GM10266 (cell line): ENCODE measurements around the gene HSBP1.

ENCODE experiments used
- DNase-seq: peaks from one replicate; pipeline ENCODE4 v3.0.0; 2012; ENCODE audit errors: extremely low spot score
- CTCF ChIP-seq: IDR thresholded peaks from 2 replicates; pipeline ENCODE4 v1.5.1; 2012; ENCODE audit warnings: mild to moderate bottlenecking, low read depth; ENCODE audit not compliant: control insufficient read depth, insufficient read depth; ENCODE audit errors: missing control alignments

HSBP1 gene

GRCh38 chr16:83774066-83774465 lies 33.7 kb upstream of the HSBP1 start:
- no peak for TF ChIP-seq CTCF
- DNase-seq: no peak

GRCh38 chr16:83776944-83777343 lies 30.8 kb upstream of the HSBP1 start:
- TF ChIP-seq CTCF: no peak
- DNase-seq: no peak

- no peak for DNase-seq
- no peak for TF ChIP-seq CTCF
Measured at GRCh38 chr16:83779886-83780285, 27.9 kb upstream of the HSBP1 start.

- no peak for TF ChIP-seq CTCF
- no peak for DNase-seq
Measured at GRCh38 chr16:83785455-83785854, 22.3 kb upstream of the HSBP1 start.

- no peak for DNase-seq
- no peak for TF ChIP-seq CTCF
Measured at GRCh38 chr16:83789642-83790401, 18.0 kb upstream of the HSBP1 start.

- DNase-seq: no peak
- TF ChIP-seq CTCF: no peak
Measured at GRCh38 chr16:83791916-83792315, 15.9 kb upstream of the HSBP1 start.

GRCh38 chr16:83792391-83792790 lies 15.4 kb upstream of the HSBP1 start:
- TF ChIP-seq CTCF: no peak
- DNase-seq: no peak
